ENCODE data around the gene TBC1D5.

TBC1D5 gene

DNA sequence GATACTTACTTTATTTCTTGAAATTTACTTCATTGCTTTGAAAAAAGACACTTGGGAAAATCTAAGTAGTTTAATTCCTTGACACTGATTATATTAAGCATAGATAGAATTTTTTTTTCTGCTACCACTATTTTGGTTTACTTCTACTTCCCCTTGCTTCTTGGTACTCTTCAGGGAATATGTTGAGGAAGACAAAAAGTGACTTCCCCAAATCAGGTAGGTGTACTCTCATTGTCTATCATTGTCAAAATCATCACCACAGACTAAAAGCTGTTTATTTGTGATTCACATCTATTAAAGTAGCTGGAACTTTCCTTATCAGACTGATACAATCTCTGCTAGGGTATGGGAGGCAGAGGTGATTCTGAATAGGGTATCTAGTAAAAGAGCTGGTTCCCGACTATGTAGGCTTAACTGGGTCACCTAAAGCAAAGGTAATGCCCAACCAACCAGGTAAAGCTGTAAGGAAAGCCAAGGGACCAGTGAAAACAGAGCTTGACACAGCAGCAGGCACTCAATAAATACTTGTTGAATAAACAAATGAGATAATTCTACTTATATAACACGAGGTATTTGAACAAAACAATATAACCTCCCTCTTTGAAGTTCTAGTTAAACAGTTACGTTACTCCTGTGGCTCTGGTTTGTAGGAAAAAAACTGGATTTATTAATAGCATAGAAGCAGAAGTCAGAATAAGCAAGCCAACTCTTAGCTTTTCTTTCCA, 510.7 kb downstream of the TBC1D5 start:
- DNase-seq (ENCODE audit: low spot score) = no peak

DNA sequence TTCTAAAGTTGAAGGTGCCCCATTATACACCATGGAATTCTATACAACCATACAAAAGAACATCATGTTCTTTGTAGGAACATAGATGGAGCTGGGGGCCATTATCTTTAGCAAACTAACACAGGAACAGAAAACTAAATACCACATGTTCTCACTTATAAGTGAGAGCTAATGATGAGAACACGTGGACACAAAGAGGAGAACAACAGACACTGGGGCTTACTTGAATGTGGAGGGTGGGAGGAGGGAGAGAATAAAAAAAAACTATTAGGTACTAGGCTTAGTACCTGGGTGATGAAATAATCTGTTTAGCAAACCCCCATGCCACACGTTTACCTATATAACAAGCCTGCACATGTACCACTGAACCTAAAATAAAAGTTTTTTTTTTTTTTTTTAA, 515.0 kb downstream of the TBC1D5 start:
- no peak for DNase-seq (ENCODE audit: low spot score)

DNA sequence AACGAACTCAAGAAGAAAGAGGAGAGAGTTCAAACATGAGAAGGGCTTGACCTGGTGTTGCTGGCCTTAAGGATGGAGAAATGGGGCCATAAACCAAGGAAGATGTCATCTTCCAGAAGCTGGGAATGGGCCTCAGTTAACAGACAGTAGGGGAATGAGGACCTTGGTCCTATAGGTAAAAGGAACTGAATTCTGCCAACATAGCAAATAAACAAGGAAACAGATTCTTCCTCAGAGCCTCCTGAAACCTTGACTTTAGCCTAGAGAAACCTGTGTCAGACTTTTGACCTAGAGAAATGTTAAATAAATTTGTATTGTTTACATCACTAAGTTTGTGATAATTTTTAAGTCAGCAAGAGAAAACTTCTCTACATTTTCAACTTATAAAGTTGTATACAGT, 520.9 kb downstream of the TBC1D5 start:
- no peak for DNase-seq (ENCODE audit: low spot score)

DNA sequence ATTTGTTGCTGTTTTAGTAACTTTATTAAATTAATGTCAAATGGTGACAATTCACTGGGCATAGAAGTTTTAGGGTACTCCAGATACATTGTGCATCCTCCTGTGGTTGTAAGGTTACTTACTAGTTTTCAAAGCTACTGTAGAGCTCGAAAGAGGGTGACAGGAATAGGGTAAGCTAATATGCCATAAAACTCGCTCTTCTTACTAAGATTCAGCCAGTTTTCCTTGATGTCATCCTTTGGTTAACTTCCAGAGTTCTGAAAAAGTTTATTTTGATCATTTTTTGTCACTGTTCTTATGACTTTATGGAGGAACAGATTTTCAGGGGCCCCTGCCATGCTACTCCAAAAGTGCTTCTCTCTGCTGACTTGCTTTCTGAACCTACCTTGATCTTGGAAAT, 522.8 kb downstream of the TBC1D5 start:
- no peak for DNase-seq (ENCODE audit: low spot score)

DNA sequence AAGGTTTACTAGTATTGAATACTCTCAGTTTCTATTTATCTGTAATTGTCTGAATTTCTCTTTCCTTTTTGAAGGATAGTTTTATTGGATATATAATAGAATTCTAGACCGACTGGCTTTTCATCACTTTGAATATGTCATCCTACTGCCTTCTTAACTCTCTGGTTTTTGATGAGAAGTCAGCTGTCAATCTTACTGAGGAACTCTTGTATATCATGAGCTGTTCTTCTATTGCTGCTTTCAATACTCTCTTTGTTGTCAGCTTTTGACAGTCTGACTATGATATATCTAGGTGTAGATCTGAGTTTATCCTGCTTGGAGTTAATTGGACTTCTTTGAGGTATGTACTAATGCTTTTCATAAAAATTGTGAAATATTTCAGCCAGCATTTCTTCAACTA, 523.8 kb downstream of the TBC1D5 start:
- DNase-seq (ENCODE audit: low spot score) = no peak

DNA sequence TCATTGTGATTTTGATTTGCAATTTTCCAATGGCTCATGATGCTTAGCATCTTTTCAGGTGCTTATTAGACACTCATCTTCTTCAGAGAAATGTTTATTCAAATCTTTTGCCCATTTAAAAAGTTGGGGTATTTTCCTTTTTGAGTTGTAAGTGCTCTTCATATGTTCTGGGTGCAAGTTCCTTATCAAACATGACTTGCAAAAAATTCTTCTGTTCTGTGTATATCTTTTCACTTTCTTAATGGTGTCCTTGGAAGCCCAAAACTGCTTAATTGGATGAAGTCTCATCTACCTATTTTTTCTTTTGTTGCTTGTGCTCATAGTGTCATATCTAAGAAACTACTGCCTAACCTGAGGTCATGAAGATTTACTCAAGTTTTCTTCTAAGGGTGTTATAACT, 524.8 kb downstream of the TBC1D5 start:
- no peak for DNase-seq (ENCODE audit: low spot score)

DNA sequence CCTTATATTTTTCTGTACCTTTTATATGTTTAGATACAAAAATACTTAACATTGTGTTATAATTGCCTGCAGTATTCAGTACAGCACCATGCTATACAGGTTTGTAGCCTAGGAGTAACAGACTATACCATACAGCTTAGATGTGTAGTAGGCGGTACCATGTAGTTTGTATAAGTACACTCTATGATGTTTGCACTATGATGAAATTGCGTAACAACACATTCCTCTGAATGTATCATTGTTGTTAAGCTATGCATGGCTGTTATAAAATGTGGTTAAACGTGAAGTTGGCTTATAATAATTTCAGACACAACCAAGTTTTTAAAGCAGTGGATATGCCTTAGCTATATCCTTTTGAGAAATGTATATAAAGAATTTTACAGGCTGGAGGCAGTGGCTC, 529.3 kb downstream of the TBC1D5 start:
- no peak for DNase-seq (ENCODE audit: low spot score)

DNA sequence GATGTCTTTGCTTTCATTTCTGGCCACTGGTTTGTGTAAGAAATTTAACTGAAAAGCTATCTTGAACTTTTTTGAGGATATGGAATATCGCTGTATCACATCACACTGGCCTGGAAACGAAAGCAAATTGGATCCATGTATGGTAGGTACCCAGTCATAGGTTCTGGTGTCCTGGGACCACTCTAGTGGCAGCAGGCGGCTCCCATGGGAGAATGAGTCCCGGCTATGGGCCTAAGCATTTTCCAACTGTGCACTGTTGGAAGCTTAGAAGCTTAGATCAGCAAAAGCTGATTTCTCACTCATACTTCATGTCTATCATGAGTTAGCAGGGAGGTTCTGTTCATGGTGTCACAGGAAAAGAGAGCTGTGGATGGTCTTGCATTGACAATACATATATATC, 534.5 kb downstream of the TBC1D5 start:
- no peak for DNase-seq (ENCODE audit: low spot score)

DNA sequence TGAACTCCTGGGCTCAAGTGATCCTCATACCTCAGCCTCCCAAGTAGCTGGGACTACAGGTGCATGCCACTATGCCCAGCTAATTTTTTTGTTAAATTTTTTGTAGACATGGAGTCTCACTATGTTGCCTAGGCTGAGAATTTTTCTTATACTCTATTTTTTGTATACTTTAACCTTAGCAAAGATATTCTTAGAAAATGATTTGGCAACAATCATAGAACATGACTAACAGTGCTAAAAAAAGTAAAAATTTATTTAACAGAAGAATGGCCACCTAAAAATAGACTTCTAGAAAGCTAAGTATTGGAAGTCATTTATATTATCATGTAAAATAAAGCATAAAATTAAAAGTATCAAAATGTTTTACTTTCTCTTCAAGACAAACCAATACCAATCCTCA, 535.4 kb downstream of the TBC1D5 start:
- DNase-seq (ENCODE audit: low spot score) = no peak

DNA sequence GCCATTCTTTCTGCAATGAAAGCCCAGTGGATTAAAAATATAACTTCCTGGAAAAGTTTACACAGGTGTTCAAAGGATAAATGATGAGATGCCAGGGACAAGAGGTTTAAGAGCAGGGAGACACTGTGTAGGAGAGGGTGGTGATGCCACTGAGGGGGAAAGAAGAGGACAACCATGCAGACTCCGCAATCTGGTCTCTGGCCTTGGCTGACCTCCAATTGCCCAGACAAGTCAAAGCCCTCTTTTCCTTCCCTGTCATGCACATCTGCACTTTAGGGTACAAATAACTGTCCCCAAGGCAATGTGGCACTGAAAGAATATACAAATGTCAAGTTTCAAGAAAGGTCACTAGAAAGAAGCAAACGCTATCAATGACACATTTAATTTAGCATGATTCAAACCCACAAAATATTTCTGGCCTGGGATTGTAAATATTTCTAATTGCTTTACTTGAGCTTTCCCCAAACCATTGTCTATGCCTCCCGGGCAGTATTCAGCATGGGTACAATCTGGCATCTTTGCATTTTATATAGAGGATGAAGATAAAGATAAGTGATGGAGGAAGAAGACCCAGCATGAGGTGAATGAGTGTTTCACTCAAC, 538.3 kb downstream of the TBC1D5 start:
- DNase-seq (ENCODE audit: low spot score) = no peak

DNA sequence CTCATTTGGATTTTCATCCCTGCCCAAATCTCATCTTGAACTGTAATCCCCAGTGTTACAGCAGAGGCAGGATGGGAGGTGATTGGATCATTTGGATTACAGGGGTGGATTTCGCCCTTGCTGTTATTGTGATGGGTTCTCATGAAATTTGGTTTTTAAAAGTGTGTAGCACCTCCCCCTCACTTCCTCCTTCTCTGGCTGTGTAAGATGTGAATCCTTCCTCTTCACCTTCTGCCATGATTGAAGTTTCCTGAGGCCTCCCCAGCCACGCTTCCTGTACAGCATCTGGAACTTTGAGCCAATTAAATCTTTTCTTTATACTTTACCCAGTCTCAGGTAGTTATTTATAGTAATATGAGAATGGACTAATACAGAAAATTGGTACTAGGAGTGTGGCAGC, 540.9 kb downstream of the TBC1D5 start:
- DNase-seq (ENCODE audit: low spot score) = no peak

DNA sequence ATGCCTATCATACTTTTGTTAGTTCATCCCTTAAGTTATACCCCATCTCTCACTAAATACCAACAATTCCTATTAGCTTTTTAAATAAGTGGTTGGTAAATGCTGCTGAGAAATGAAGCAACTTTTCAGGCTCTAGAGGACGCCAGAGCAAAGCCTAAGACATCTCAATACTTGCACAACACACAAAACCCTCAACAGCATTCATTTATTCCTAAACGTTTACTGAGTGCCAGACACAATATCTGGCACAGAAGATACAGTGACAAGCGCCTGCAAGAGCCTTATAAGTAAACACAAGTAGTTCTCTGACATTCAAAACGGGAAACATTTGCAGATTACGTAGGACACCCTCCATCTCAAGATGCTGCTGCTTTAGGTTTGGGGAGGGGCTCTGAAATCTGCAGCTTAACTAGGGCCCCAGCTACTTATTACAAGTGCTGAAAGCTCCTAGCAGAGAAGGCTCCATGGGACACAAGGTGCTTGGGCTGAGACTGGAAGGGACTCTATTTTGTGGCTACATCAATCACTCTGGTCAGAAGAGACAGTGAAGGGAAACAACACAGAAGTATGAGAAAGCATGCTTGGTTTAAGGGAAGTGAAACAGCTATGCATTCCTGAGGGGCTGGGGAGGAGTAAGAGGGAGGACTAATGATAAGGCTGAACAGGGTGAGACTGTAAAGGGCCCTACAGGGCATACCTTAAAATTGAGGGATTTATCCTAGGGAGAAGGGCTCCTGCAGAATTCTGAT, 546.4 kb downstream of the TBC1D5 start:
- DNase-seq (ENCODE audit: low spot score) = peak; percentile 54

DNA sequence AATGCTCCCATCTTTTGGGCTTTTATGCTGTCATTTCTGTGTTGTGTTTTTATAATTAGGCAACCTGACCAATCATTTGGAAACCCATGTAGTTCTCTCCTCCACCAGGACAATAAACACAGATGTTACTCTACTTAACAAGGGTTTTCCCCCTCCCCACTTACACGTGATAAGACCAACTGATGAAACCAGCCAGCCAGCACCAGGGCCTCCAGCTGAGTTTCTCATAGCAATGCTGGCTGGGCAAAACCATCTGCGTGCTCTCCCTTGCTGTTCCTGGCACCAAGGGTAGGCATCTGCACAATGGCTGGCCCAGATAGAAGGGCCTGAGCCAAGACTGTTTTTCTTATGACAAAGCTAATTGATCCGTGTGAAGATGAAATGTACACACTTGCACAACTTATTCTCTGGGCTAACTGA, 547.2 kb downstream of the TBC1D5 start:
- peak; percentile 59 for DNase-seq (ENCODE audit: low spot score)

DNA sequence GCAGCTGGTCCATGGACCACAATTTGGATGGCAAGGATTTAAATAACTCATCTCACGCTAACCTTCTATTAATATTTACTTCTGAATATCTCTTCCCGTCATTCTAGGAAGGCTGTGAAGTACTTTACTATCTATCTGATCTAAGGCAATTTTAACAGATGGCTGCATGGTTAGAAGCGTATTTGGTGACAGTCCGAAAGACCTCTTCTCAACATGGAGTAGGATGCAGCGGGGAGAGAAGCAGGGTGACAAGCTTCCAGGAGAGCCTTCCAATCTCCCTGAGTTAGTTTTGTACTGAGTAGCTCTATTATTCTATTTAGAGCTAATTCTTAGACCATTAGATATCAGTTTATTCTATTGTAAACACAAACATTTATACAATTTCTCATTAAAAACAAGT, 548.3 kb downstream of the TBC1D5 start:
- DNase-seq (ENCODE audit: low spot score) = no peak

DNA sequence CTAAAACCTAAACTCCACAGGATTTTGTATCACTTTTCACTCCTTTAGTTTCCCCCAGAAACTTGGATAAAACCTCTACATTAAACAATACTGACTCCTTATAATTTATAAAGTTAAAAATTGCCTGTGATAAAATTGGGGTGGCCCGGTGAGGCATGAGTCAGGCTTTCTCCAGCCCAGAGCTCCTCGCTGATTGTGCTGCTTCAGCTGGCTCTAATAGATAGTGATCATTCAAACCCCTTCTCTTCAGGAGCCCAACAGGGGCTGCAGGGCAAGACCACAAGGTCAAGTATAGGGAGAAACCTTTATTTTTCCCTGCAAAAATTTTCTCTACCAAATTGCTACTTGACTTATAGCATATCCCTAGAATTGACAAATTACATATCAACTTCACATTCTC, 549.4 kb downstream of the TBC1D5 start:
- DNase-seq (ENCODE audit: low spot score) = no peak

DNA sequence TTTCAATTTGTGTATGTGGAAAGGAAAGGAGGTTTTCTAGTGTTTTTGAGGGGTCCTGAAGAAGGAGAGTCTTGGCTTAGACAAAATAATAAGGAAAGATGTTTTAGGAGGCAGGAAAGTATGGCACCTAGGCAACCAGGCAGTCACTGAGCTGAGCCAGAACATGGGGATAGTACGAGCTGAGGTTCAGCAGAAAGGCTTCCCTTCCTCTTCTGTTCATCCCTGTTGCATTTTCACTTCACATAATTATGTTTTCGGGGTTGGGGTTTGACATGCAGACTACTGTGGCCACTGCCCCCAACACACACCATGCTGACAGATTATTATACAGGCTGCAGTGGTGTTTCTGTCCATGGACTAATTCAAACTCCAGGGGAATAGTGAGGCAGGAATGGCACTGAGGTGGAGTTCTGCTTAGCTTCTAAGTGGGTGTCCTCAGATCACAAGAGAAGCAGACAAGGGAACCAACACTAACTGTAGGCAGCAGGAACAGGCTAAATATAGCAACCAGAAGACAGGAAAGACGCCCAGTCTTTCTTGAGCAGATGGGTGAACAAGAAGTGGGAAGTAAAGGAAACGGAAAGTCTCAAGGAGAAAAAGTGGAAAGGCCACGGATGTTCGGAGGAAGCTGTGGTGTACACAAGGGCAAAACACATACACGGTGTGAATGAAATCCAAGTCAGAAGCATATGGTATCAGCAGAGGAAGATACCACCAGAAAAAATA, 551.9 kb downstream of the TBC1D5 start:
- no peak for DNase-seq (ENCODE audit: low spot score)

DNA sequence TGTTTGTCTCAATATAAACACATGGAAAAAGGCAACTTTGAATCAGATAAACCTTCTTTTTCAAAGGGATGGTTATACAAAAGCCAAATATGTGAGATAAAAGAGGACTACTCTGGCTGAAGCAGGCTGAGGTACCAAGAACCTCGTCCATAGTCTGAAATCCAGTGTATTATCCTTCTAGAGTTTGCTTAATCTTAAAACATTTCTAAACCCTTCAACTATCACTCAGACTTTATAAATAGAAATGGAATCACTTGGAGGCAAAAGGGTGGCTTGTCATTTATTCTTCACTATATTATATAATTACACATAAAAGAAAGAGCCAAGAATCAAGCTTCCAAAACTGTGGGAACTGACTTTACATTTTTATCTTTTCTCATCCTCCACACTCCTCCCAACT, 554.1 kb downstream of the TBC1D5 start:
- no peak for DNase-seq (ENCODE audit: low spot score)

DNA sequence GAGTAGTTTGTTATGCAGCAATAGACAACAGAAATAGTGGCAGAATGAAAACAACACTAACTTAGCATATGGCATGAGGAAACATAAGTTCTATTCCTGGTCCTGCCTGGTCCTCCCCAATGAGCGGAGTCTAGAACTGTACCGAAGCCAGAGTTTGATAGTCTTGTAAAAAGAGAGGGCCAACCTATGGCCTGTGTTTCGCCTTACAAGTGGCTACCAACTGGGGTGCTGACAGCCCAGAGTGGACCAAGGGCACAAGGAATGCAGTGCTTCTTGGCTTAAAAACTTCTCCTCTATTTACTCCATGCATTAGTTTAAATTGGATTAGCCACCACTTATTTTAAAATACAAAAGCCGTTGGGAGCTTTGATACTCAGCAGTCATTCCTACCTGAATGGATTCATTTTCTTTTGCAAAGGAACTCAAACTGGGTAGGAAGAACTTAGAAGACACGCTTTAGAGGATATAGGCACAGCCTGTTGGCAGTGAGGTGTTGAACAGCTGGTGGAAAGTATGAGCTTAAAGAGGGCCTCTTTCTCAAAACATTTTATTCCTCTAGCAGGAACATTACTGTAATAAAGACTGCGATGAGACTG, 554.7 kb downstream of the TBC1D5 start:
- no peak for DNase-seq (ENCODE audit: low spot score)

DNA sequence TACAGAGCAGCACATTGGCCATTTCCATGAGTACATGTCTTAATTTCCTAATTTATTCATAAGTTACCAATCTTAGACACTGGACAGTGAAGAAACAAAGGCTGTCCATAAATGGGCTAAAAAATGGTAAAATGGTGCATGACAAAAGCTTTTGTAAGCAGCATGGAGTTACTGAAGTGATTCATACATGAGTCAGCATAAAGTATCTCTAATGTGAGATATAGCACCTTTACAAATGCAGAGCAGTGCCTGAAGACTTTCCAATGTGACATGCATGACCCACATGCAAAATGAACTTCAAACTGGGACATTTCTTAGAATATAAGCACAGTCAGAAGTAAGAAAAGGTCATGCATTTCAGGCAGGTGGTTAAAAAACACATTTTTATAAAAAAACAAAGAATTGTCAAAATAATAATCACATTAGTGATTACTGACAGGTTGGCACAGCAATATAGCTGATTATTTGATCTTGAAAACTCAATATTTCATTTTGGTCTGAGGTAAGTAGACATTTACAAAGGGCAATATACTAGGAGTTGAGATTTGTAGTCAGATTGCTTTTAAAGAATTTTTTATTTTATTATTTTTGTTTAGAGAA, 558.4 kb downstream of the TBC1D5 start:
- no peak for DNase-seq (ENCODE audit: low spot score)

DNA sequence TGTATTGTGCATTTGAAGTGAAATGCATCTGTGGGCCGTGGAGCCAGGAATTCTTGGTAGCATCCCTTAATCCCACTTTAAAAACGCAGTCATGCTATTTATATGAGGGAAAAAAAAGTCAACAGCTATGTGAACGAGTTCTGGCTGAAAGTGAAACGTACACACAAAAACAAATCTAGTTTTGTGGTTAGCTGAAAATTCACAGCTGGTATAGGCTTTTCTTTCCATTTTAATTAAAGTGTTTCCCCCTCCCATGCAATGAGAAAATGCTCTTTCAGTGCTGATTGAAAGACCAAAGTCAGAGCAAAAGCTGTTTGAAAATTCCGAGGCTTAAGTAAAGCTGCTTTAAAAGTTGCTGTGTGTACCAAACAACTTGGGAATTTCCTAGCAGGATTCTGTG, 560.3 kb downstream of the TBC1D5 start:
- DNase-seq (ENCODE audit: low spot score) = no peak

DNA sequence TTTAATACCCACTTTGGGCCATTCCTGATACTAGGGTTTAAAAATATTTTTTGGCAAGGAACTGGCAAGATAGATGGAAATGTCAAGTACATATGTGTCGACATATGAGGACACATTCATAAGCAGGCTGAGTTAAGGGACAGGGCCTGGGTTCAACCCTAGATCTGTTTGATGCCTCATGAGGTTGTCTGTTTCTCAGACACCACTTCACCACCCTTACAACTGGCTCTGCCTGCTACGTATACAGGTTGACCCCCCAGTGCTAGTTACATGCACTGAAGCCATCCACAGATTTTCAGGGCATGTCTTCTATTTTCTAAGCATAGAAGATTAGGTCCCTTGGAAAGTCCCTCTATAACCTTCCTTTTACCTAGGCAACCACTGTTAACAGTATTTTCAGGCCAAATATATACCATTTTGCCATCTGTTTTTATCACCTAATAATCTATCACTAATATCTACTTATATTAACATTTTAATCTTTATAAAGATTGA, 561.0 kb downstream of the TBC1D5 start:
- no peak for DNase-seq (ENCODE audit: low spot score)

Measured in germinal center (tissue), 1 donor.